Nephron (organoid): ENCODE measurements around the gene CENPT.

Source experiments
- H3K27ac Mint-ChIP-seq, 3 experiments: 2 replicates each; pipeline ENCODE4 v1.8.0; 2020; ENCODE audit warnings: mixed read lengths in 3 of 3, mild to moderate bottlenecking in 2 of 3, moderate library complexity in 1 of 3
- H3K27me3 Mint-ChIP-seq: 2 replicates; pipeline ENCODE4 v1.8.0; 2021; ENCODE audit warnings: low read depth, mild to moderate bottlenecking, moderate library complexity, mixed read lengths
- H3K36me3 Mint-ChIP-seq: 2 replicates; pipeline ENCODE4 v1.8.0; 2020; ENCODE audit warnings: low read depth, mixed read lengths
- H3K4me1 Mint-ChIP-seq: 2 replicates; pipeline ENCODE4 v1.8.0; 2020; ENCODE audit warnings: mixed read lengths
- H3K4me3 Mint-ChIP-seq, 3 experiments: 2 replicates each; pipeline ENCODE4 v1.8.0; 2020; ENCODE audit warnings: mild to moderate bottlenecking in 3 of 3, mixed read lengths in 3 of 3, moderate library complexity in 2 of 3
- H3K9me3 Mint-ChIP-seq: 2 replicates; pipeline ENCODE4 v1.8.0; 2020; ENCODE audit warnings: mixed read lengths
- TF ChIP-seq, protein P1 (sequence below), 3 experiments: fragments of 200-600 bp; sonication (generic); IDR thresholded peaks; one replicate each; pipeline ENCODE4 v1.5.0; 2021; ENCODE audit warnings: antibody characterized with exemption in 3 of 3; ENCODE audit not compliant: unreplicated experiment in 3 of 3

The CENPT gene

DNA sequence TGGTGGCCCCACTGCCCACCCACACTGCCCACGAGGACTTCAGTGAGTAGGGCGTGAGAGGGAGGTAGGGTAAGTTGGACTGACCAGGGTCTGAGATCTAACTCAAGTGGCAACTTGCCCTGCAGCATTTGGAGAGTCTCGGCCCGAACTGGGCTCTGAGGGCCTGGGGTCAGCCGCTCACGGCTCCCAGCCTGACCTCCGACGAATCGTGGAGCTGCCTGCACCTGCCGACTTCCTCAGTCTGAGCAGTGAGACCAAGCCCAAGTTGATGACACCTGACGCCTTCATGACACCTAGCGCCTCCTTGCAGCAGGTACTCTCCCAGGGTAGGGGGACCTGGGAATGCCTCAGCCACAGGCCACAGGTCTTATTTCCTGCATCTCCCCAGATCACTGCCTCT, 32.0 kb upstream of the CENPT start:
- TF ChIP-seq, protein P1, sequence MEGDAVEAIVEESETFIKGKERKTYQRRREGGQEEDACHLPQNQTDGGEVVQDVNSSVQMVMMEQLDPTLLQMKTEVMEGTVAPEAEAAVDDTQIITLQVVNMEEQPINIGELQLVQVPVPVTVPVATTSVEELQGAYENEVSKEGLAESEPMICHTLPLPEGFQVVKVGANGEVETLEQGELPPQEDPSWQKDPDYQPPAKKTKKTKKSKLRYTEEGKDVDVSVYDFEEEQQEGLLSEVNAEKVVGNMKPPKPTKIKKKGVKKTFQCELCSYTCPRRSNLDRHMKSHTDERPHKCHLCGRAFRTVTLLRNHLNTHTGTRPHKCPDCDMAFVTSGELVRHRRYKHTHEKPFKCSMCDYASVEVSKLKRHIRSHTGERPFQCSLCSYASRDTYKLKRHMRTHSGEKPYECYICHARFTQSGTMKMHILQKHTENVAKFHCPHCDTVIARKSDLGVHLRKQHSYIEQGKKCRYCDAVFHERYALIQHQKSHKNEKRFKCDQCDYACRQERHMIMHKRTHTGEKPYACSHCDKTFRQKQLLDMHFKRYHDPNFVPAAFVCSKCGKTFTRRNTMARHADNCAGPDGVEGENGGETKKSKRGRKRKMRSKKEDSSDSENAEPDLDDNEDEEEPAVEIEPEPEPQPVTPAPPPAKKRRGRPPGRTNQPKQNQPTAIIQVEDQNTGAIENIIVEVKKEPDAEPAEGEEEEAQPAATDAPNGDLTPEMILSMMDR (IDR thresholded peaks at IDR 0.05; ENCODE audit: unreplicated experiment in 3 of 3): no peak
- no peak overlapping the region for H3K27ac Mint-ChIP-seq
- H3K27me3 Mint-ChIP-seq: no peaks in the 10 kb centered on the region
- no peaks in the 10 kb centered on the region for H3K9me3 Mint-ChIP-seq
- peaks cover 49% of the 10 kb centered on the region for H3K36me3 Mint-ChIP-seq
- peaks cover 39% of the 10 kb centered on the region for H3K4me1 Mint-ChIP-seq
- H3K4me3 Mint-ChIP-seq: no peak overlapping the region

DNA sequence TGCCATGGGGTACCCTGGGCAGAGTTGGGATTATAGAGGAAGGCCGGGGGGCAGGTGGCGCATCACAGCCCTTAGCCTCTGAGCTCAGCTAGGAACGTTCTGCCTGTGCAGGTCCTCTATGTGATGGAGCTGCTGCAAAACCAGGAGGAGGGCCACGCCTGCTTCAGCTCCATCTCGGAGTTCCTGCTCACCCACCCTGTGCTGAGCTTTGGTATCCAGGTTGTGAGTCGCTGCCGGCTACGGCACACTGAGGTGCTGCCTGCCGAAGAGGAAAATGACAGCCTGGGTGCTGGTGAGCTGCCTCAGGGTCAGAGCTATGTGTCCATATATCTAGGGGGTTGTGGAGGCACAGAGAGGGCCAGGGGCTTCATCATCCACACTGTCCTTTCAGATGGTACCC, 31.4 kb upstream of the CENPT start:
- Mint-ChIP-seq H3K9me3 (no peaks in the 10 kb centered on the region), H3K27ac (no peak overlapping the region), H3K4me3 (no peak overlapping the region), H3K36me3 (peaks cover 47% of the 10 kb centered on the region), H3K4me1 (peaks cover 42% of the 10 kb centered on the region), H3K27me3 (no peaks in the 10 kb centered on the region)
- TF ChIP-seq, protein P1 (IDR thresholded peaks at IDR 0.05; ENCODE audit: unreplicated experiment in 3 of 3): no peak

DNA sequence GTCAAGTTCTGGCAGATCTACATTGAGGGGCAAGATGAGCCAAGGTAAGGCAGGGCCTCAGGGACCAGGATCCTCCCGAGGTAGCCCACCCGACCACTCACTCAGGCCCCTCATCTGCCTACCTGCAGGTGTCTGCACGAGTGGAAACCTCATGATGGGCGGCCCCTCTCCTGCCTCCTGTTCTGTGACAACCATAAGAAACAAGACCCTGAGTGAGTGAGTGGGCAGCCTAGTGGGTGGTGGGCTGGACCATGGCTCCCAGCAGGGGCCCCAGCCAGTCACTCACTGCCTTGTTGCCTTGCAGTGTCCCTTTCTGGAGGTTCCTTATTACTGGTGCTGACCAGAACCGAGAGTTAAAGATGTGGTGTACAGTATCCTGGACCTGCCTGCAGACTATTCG, 30.7 kb upstream of the CENPT start:
- Mint-ChIP-seq H3K36me3 (peaks cover 44% of the 10 kb centered on the region), H3K4me3 (no peak overlapping the region), H3K4me1 (peaks cover 41% of the 10 kb centered on the region), H3K9me3 (no peaks in the 10 kb centered on the region), H3K27me3 (no peaks in the 10 kb centered on the region), H3K27ac (no peak overlapping the region)
- TF ChIP-seq, protein P1 (IDR thresholded peaks at IDR 0.05; ENCODE audit: unreplicated experiment in 3 of 3): no peak

DNA sequence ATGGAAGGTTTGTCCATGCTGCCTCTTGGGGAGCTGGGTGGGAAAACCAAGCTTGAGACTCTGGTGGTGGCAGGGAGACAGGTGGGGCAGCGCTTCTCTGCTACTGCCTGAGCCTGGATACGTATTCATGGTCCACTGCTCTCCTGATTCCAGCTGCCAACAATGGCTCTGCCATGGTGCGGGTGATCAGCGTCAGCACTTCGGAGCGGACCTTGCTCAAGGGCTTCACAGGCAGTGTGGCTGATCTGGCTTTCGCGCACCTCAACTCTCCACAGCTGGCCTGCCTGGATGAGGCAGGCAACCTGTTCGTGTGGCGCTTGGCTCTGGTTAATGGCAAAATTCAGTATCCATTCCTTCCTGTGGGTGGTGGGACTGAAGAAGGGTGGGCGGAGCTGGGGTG, 29.6 kb upstream of the CENPT start:
- TF ChIP-seq, protein P1 (IDR thresholded peaks at IDR 0.05; ENCODE audit: unreplicated experiment in 3 of 3): no peak
- no peaks in the 10 kb centered on the region for H3K27me3 Mint-ChIP-seq
- H3K4me3 Mint-ChIP-seq: no peak overlapping the region
- H3K36me3 Mint-ChIP-seq: peaks cover 41% of the 10 kb centered on the region
- H3K4me1 Mint-ChIP-seq: peaks cover 32% of the 10 kb centered on the region
- no peaks in the 10 kb centered on the region for H3K9me3 Mint-ChIP-seq
- H3K27ac Mint-ChIP-seq: no peak overlapping the region

DNA sequence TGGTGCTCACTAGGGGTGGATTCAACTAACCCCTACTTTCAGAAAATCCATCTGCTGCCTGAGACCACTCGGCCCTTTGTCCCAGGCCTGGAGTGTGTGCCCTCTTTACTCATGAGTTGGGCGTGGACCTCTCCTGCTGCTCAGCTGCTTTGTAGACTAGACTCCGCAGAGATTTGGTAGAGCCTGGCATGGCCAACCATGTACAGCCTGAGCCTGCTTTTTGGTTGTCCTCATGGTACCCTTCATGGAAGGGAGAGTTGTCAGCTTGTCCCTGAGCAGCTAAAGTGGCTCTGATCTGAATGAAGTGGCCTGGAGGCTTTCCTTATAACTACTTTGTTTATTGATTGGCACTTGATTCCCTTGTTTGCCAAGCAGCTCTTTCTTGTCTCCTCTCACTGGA, 26.9 kb upstream of the CENPT start:
- Mint-ChIP-seq H3K9me3 (no peaks in the 10 kb centered on the region), H3K27me3 (no peaks in the 10 kb centered on the region), H3K36me3 (peaks cover 39% of the 10 kb centered on the region), H3K4me1 (peaks cover 22% of the 10 kb centered on the region), H3K27ac (peak overlapping the region; percentile 80 to 96 (median 85)), H3K4me3 (peak overlapping the region; percentile 91 to 97 (median 96))
- TF ChIP-seq, protein P1 (IDR thresholded peaks at IDR 0.05; ENCODE audit: unreplicated experiment in 3 of 3): no peak
